Adrenal gland (tissue), 5 donors: Measurements from ENCODE around the gene RAP1GAP2.

Experiments used
- POLR2A ChIP-seq, 2 donors: fragments of 450-650 bp; IDR thresholded peaks; one replicate each; pipeline ENCODE4 v1.6.1; 2017; ENCODE audit warnings: antibody characterized with exemption in 2 of 2, mild to moderate bottlenecking in 2 of 2, moderate library complexity in 1 of 2
- TF ChIP-seq, protein P1 (sequence below), 6 experiments: fragments of 450-650 bp in 4 of 6; fragments of 200-600 bp in 2 of 6; sonication (generic) in 1 of 6; IDR thresholded peaks; 1 replicate in 5 of 6; 2 replicates in 1 of 6; pipeline versions ENCODE4 v1.5.1 to v1.8.0; 2016 to 2021; ENCODE audit warnings: antibody characterized with exemption in 6 of 6, mild to moderate bottlenecking in 2 of 6, moderate library complexity in 1 of 6
- donor health status: DM: no; HTN: no; CAD: no.

DNA sequence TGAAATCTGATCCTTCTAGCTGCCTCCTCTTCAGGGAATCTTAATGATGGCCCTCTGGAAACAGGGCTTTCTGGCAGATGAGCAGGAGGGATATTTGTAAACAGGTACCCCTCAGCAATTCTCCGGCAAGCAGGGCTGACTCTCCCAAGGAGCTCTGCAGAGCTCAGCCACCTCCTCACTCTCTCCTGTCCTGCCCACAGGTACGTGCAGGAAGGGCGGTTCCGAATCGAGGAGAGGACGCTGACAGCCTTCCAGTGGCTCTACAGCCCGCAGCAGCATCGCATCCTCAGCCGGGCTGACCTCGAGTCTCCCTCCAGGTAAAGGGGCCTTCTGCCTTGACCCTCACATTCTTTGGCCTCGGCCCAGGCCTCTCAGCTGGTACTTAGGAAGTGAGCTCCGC is 26.1 kb upstream of the RAP1GAP2 start:
- no peak for TF ChIP-seq POLR2A (IDR thresholded peaks at IDR 0.05)
- TF ChIP-seq, protein P1, sequence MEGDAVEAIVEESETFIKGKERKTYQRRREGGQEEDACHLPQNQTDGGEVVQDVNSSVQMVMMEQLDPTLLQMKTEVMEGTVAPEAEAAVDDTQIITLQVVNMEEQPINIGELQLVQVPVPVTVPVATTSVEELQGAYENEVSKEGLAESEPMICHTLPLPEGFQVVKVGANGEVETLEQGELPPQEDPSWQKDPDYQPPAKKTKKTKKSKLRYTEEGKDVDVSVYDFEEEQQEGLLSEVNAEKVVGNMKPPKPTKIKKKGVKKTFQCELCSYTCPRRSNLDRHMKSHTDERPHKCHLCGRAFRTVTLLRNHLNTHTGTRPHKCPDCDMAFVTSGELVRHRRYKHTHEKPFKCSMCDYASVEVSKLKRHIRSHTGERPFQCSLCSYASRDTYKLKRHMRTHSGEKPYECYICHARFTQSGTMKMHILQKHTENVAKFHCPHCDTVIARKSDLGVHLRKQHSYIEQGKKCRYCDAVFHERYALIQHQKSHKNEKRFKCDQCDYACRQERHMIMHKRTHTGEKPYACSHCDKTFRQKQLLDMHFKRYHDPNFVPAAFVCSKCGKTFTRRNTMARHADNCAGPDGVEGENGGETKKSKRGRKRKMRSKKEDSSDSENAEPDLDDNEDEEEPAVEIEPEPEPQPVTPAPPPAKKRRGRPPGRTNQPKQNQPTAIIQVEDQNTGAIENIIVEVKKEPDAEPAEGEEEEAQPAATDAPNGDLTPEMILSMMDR (IDR thresholded peaks at IDR 0.05), result no peak
